CD8-positive, alpha-beta memory T cell (primary cell): ENCODE results near the gene RABGAP1L. TPM values are rescaled to one million over a fixed set of nuclear protein-coding genes. Genes with fewer than 3 reads are reported as not detected.
"Not testable (repeated sequence)": the region's sequence is repeated elsewhere in the genome, so short reads cannot be mapped to it uniquely, and the experiment has no call there.

Experiments
- CTCF ChIA-PET: fragments of 350-600 bp; sonication (Branson Sonifier 250); formaldehyde crosslinking; loops from one replicate; lab custom pipeline; 2021; ENCODE audit warnings: antibody characterized with exemption; lab: Charles Lee
- POLR2A ChIA-PET: fragments of 350-600 bp; sonication (Branson Sonifier 250); formaldehyde crosslinking; loops from one replicate; lab custom pipeline; 2021; ENCODE audit warnings: antibody characterized with exemption; lab: Charles Lee
- DNase-seq, 5 donors: peaks; one replicate each; pipeline versions ENCODE4 v3.0.0 to v3.0.0-alpha.2; 2020 to 2022; ENCODE audit warnings: mixed read lengths in 1 of 5
- H3K27ac ChIP-seq: one replicate; pipeline ENCODE4 v1.7.0; 2013; ENCODE audit warnings: low read depth, mild to moderate bottlenecking, low read length, moderate library complexity
- H3K27me3 ChIP-seq: 2 replicates; pipeline ENCODE4 v1.7.0; 2013; ENCODE audit warnings: low read length, mild to moderate bottlenecking; ENCODE audit not compliant: insufficient read depth, poor library complexity, severe bottlenecking
- H3K36me3 ChIP-seq: 2 replicates; pipeline ENCODE4 v1.7.0; 2013; ENCODE audit warnings: mild to moderate bottlenecking, low read length, moderate library complexity; ENCODE audit not compliant: insufficient read depth
- H3K4me1 ChIP-seq: 2 replicates; pipeline ENCODE4 v1.7.0; 2013; ENCODE audit warnings: mild to moderate bottlenecking, low read length, moderate library complexity; ENCODE audit not compliant: insufficient read depth
- H3K4me3 ChIP-seq: 2 replicates; pipeline ENCODE4 v1.7.0; 2013; ENCODE audit warnings: mild to moderate bottlenecking, low read length
- H3K9me3 ChIP-seq: 2 replicates; pipeline ENCODE4 v1.7.0; 2013; ENCODE audit warnings: mild to moderate bottlenecking, low read length
- H3K27ac Mint-ChIP-seq, 8 donors: one replicate each; pipeline ENCODE4 v1.8.0; 2020 to 2021; ENCODE audit warnings: mixed read lengths in 8 of 8, mild to moderate bottlenecking in 6 of 8, inconsistent platforms in 3 of 8, moderate library complexity in 3 of 8
- H3K27me3 Mint-ChIP-seq, 2 donors: one replicate each; pipeline ENCODE4 v1.8.0; 2020 to 2021; ENCODE audit warnings: mixed read lengths in 2 of 2, mild to moderate bottlenecking in 1 of 2, moderate library complexity in 1 of 2
- H3K36me3 Mint-ChIP-seq, 3 donors: one replicate each; pipeline ENCODE4 v1.8.0; 2020 to 2021; ENCODE audit warnings: mixed read lengths in 3 of 3, inconsistent platforms in 1 of 3, mild to moderate bottlenecking in 1 of 3
- H3K4me1 Mint-ChIP-seq, 3 donors: one replicate each; pipeline ENCODE4 v1.8.0; 2020 to 2021; ENCODE audit warnings: mixed read lengths in 3 of 3, inconsistent platforms in 1 of 3, mild to moderate bottlenecking in 1 of 3
- H3K4me3 Mint-ChIP-seq, 7 donors: one replicate each; pipeline ENCODE4 v1.8.0; 2020 to 2021; ENCODE audit warnings: mixed read lengths in 7 of 7, mild to moderate bottlenecking in 6 of 7, moderate library complexity in 4 of 7, inconsistent platforms in 2 of 7
- H3K9me3 Mint-ChIP-seq, 5 donors: one replicate each; pipeline ENCODE4 v1.8.0; 2020 to 2022; ENCODE audit warnings: mixed read lengths in 5 of 5, mild to moderate bottlenecking in 3 of 5, moderate library complexity in 2 of 5, inconsistent platforms in 1 of 5
- polyA plus RNA-seq: library from polyadenylated mRNA; unstranded; fragments of 300-500 nt; fragmentation: Illumina TruSeq; gene quantifications from one replicate; pipeline ENCODE4 v1.2.3, GENCODE V29; 2021
- total RNA-seq, 2 experiments: library from RNA; stranded (reverse); gene quantifications; one replicate each; pipeline ENCODE4 v1.2.3, GENCODE V29; 2021

RABGAP1L gene
- total and polyA plus RNA-seq, 3 experiments from 2014 or later: 41.7 to 78.5 (median 42.7) TPM

DNA sequence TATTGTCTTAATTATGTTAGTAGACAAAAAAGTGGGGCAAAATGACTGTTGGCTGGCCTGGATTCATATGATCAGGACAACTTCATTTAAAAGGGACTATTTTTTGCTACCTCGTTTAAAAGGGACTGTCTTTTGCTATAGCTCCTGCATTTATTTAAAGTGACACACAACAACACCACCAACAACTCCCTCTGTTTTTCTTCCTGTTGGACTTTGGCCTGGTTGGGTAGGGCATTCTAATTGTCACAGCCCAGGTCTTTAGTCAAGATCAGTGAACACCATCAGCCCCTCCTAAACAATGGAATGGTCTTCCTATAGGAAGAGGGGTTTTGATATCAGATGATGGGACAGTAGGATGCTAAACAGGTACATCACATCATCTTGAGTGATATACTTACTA, 530.2 kb downstream of the RABGAP1L start:
- H3K36me3 Mint-ChIP-seq: peaks cover 9 to 19% (median 18%) of the 10 kb centered on the region in 3 donors
- DNase-seq: no peak
- no peak overlapping the region for H3K4me3 Mint-ChIP-seq
- Histone ChIP-seq H3K27ac (no peak overlapping the region), H3K9me3 (no peaks in the 10 kb centered on the region), H3K36me3 (no peaks in the 10 kb centered on the region), H3K4me1 (no peaks in the 10 kb centered on the region), H3K27me3 (no peaks in the 10 kb centered on the region), H3K4me3 (no peak overlapping the region)
- no peaks in the 10 kb centered on the region for H3K9me3 Mint-ChIP-seq
- no peak overlapping the region for H3K27ac Mint-ChIP-seq
- CTCF ChIA-PET: no interaction called here
- POLR2A ChIA-PET: no interaction called here
- H3K4me1 Mint-ChIP-seq: peaks cover 6 to 7% (median 6%) of the 10 kb centered on the region in 3 donors
- H3K27me3 Mint-ChIP-seq: no peaks in the 10 kb centered on the region

DNA sequence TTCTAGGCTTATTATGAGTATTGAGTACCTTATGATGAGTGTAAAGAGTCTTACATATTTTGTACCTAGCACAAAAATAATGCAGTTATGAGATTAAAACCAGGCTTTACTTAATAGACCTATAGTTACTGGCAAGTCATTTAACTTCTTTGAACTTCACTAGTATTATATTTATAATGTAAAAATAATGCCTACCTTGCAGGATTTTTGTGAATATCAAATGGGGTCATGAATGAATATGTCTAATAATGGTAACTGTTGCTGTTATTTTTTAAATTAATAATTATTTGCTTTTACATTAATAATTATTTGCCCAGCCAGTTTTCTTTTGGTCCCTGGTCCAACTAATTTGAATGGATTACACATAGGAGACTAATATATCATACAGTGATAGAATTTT, 530.9 kb downstream of the RABGAP1L start:
- ChIA-PET POLR2A (no interaction called here), CTCF (no interaction called here)
- Histone ChIP-seq H3K36me3 (no peaks in the 10 kb centered on the region), H3K4me3 (no peak overlapping the region), H3K27me3 (no peaks in the 10 kb centered on the region), H3K27ac (no peak overlapping the region), H3K4me1 (no peaks in the 10 kb centered on the region), H3K9me3 (no peaks in the 10 kb centered on the region)
- no peak overlapping the region for H3K4me3 Mint-ChIP-seq
- no peak overlapping the region for H3K27ac Mint-ChIP-seq
- DNase-seq: no peak
- no peaks in the 10 kb centered on the region for H3K27me3 Mint-ChIP-seq
- H3K4me1 Mint-ChIP-seq: peaks cover 4 to 10% (median 6%) of the 10 kb centered on the region in 3 donors
- H3K36me3 Mint-ChIP-seq: peaks cover 10 to 17% (median 14%) of the 10 kb centered on the region in 3 donors
- peaks cover 0 to 3% (median 0%) of the 10 kb centered on the region in 5 donors for H3K9me3 Mint-ChIP-seq

DNA sequence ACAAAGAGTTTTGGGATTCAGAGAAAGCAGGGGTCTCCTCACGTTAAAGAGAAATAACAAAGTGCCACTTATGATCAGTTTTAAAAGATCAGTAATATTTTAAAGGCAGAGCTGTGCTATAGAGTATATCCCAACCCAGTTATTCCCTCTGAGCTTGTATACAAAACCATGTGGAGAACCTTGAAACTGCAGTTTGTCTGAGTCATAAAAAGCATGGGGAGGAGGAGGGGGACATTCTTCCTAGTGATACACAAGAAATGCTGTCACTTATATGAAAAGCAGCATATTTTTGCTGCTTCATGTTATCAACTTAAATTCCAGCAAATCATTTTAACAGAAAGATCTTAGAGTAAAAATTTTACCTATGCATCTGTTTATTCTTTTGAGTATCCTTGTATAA, 533.0 kb downstream of the RABGAP1L start:
- no peak for DNase-seq
- no peaks in the 10 kb centered on the region for H3K27me3 ChIP-seq
- H3K4me3 ChIP-seq: no peak overlapping the region
- CTCF ChIA-PET: no interaction called here
- no peaks in the 10 kb centered on the region for H3K9me3 ChIP-seq
- no peaks in the 10 kb centered on the region for H3K36me3 ChIP-seq
- Mint-ChIP-seq H3K36me3 (peaks cover 9 to 16% (median 12%) of the 10 kb centered on the region in 3 donors), H3K27me3 (no peaks in the 10 kb centered on the region), H3K9me3 (peaks cover 0 to 3% (median 0%) of the 10 kb centered on the region in 5 donors), H3K4me1 (peaks cover 0 to 5% (median 2%) of the 10 kb centered on the region in 3 donors), H3K27ac (no peak overlapping the region), H3K4me3 (no peak overlapping the region)
- no peaks in the 10 kb centered on the region for H3K4me1 ChIP-seq
- POLR2A ChIA-PET: no interaction called here
- no peak overlapping the region for H3K27ac ChIP-seq

DNA sequence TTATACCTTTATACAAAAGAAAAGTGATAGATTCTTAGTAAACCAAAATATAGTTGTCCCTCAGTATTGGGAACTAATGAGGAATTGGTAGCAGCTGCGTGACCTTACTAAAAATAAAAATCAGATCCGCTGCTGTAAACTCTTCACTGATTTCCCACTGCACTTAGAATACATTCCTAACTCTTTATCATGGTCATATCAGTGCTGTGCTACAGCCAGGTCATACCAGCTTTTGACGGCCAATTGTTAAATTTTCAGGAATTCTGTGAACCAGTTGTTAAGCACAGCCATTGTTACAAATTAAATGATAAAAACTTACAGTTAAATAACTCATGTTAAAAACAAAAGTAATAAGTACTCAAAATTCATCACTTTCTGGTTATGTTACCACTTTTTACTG, 533.8 kb downstream of the RABGAP1L start:
- H3K9me3 Mint-ChIP-seq: peaks cover 0 to 3% (median 0%) of the 10 kb centered on the region in 5 donors

DNA sequence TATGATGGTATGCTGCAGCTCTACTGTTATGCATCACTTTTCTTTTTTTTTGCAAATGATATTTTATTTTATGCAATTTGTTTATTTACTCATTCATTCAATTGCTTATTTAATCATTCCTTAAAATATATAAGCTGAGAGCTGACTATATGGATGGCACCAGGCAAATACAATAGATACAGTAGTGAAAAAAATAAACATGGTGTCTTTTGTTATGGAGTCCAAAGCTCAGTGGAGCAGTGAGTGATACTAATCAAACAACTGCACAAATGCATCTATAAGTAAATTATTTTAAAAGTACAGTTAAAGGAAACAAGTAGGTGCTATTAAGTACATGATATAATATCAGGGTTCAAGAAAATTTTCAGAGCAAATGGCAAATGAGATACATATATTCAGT, 534.2 kb downstream of the RABGAP1L start:
- POLR2A ChIA-PET, H3K4me1 ChIP-seq, DNase-seq, H3K36me3 ChIP-seq, H3K27ac ChIP-seq, H3K4me1 Mint-ChIP-seq, H3K9me3 Mint-ChIP-seq, H3K4me3 Mint-ChIP-seq, H3K27ac Mint-ChIP-seq, CTCF ChIA-PET, H3K9me3 ChIP-seq, H3K27me3 ChIP-seq, H3K27me3 Mint-ChIP-seq, H3K4me3 ChIP-seq: not testable (repeated sequence)
- peaks cover 9 to 16% (median 12%) of the 10 kb centered on the region in 3 donors for H3K36me3 Mint-ChIP-seq

More for the DNA sequence above, 533.8 kb downstream of the RABGAP1L start:
- no peaks in the 10 kb centered on the region for H3K27me3 Mint-ChIP-seq
- ChIA-PET POLR2A (no interaction called here), CTCF (no interaction called here)
- DNase-seq: no peak
- H3K4me1 Mint-ChIP-seq: peaks cover 0 to 5% (median 2%) of the 10 kb centered on the region in 3 donors
- Histone ChIP-seq H3K36me3 (no peaks in the 10 kb centered on the region), H3K9me3 (no peaks in the 10 kb centered on the region), H3K27ac (no peak overlapping the region), H3K4me3 (no peak overlapping the region), H3K4me1 (no peaks in the 10 kb centered on the region), H3K27me3 (no peaks in the 10 kb centered on the region)
- H3K36me3 Mint-ChIP-seq: peaks cover 9 to 16% (median 12%) of the 10 kb centered on the region in 3 donors
- no peak overlapping the region for H3K4me3 Mint-ChIP-seq
- H3K27ac Mint-ChIP-seq: no peak overlapping the region

DNA sequence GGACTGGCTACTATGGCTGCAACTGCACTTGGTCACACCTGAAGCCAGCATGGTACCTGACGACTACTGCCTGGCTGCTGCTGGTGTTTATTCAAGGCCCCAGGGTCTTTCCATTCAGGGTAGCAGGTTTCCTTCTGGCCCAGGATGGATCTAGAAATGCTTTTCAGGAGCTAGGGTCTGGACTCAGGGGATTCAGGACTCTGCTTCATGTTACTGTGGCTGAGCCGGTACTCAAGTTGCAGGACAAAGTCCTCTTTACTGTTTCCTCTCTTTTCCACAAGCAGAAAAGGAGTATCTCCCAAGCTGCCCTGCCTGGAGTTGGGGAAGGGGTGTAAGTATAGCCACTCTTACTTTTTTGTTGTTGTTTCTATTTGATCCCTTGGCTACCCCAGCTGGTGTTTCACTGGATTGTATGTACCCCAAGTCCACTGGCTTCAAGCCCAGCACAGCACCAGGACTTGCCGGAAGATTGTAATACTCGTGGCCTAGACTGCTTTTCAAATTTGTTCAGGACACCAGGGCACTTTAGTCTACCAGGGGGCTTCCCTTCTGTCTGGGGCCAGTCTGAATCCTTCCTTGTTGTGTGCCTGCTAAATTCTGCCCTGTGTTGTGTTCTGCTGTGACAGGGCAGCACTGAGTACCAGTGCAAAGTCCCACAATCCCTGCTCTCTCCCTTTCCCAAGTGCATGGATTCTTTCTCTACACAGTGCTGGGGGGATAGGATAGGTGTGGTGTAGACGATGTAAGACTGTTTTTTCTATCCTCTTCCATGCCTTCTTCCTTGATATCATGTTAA, 536.9 kb downstream of the RABGAP1L start:
- ChIA-PET CTCF (no interaction called here), POLR2A (no interaction called here)
- DNase-seq: no peak
- no peak overlapping the region for H3K4me3 Mint-ChIP-seq
- Histone ChIP-seq H3K36me3 (peaks cover 3% of the 10 kb centered on the region), H3K27ac (no peak overlapping the region), H3K27me3 (no peaks in the 10 kb centered on the region), H3K4me1 (no peaks in the 10 kb centered on the region), H3K9me3 (no peaks in the 10 kb centered on the region), H3K4me3 (no peak overlapping the region)
- peaks cover 0 to 3% (median 0%) of the 10 kb centered on the region in 5 donors for H3K9me3 Mint-ChIP-seq
- H3K36me3 Mint-ChIP-seq: peaks cover 14 to 24% (median 15%) of the 10 kb centered on the region in 3 donors
- H3K27ac Mint-ChIP-seq: no peak overlapping the region
- H3K4me1 Mint-ChIP-seq: peaks cover 0 to 5% (median 0%) of the 10 kb centered on the region in 3 donors
- H3K27me3 Mint-ChIP-seq: no peaks in the 10 kb centered on the region

DNA sequence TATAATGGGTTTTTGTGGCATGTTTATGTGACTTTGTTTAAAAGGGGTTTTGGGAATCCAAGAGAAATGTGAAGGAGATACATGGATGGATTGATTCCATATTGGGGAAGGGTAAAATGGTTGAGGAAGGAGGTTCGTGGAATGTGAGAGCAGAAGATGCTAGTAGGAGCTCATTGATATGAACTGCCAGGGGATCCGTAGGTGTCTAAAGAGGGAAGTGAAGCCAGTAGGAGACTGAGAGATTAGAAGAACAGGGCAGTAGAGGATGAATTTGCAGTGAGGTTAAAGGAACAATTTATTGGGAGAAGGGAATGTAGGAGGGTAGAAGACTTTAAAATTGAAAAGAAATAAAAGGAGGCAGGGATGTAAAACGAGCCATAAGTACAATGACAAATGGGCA, 541.0 kb downstream of the RABGAP1L start:
- Histone ChIP-seq H3K27ac (no peak overlapping the region), H3K9me3 (no peaks in the 10 kb centered on the region), H3K36me3 (peaks cover 3% of the 10 kb centered on the region), H3K4me3 (no peak overlapping the region), H3K27me3 (no peaks in the 10 kb centered on the region), H3K4me1 (no peaks in the 10 kb centered on the region)
- Mint-ChIP-seq H3K27ac (peak overlapping the region in 2 of 8 donors; percentile 1 to 51), H3K4me1 (peaks cover 0 to under 1% (median 0%) of the 10 kb centered on the region in 3 donors), H3K27me3 (no peaks in the 10 kb centered on the region), H3K4me3 (peak overlapping the region in 1 of 7 donors; percentile 8), H3K36me3 (peaks cover 4 to 26% (median 12%) of the 10 kb centered on the region in 3 donors), H3K9me3 (no peaks in the 10 kb centered on the region)
- CTCF ChIA-PET: no interaction called here
- POLR2A ChIA-PET: no interaction called here
- no peak for DNase-seq

DNA sequence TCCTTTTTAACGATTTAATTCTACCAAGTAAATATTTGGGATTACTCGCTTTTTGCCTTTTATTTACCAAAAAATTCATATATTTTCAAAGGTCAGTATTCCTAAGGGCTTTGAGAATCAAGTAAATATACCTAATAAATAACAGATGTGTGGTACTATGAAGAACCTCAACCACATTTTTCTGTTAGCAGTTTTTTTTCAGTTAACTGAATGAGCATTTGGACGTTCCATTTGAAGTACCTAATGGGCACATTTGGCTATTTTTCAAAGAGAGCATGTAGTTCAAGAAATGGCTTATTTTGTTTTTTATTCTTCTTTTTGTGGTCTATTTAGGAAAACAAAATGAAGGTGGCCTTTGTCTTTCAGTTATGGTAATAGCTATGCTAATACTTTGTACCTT, 541.5 kb downstream of the RABGAP1L start:
- H3K27ac Mint-ChIP-seq: no peak overlapping the region
- H3K36me3 Mint-ChIP-seq: peaks cover 0 to 28% (median 12%) of the 10 kb centered on the region in 3 donors
- CTCF ChIA-PET: no interaction called here
- no peak overlapping the region for H3K4me3 ChIP-seq
- H3K36me3 ChIP-seq: peaks cover 3% of the 10 kb centered on the region
- no peaks in the 10 kb centered on the region for H3K9me3 Mint-ChIP-seq
- H3K4me1 ChIP-seq: no peaks in the 10 kb centered on the region
- H3K4me1 Mint-ChIP-seq: no peaks in the 10 kb centered on the region
- no peaks in the 10 kb centered on the region for H3K27me3 ChIP-seq
- no peak overlapping the region for H3K27ac ChIP-seq
- no peak for DNase-seq
- H3K27me3 Mint-ChIP-seq: no peaks in the 10 kb centered on the region
- H3K9me3 ChIP-seq: no peaks in the 10 kb centered on the region
- POLR2A ChIA-PET: interaction anchor here (0.7 kb wide), 1 partner anchor 902 kb away, joined by 6 read pairs; no protein-coding TSS in a partner anchor
- H3K4me3 Mint-ChIP-seq: no peak overlapping the region
